Colonic mucosa (tissue), 4 donors: Measurements from ENCODE around the gene PKDCC. TPM values are rescaled to one million over a fixed set of nuclear protein-coding genes. Genes with fewer than 3 reads are reported as not detected.

Source experiments
- DNase-seq: peaks from one replicate; pipeline ENCODE4 v3.0.0-alpha.2; 2020
- H3K27ac ChIP-seq: fragments of 200-600 bp; one replicate; pipeline ENCODE4 v1.8.0; 2021
- H3K27me3 ChIP-seq: fragments of 200-600 bp; one replicate; pipeline ENCODE4 v1.8.0; 2021
- H3K36me3 ChIP-seq: fragments of 200-600 bp; one replicate; pipeline ENCODE4 v1.8.0; 2021
- H3K4me1 ChIP-seq: fragments of 200-600 bp; one replicate; pipeline ENCODE4 v1.8.0; 2021; ENCODE audit warnings: mild to moderate bottlenecking
- H3K4me3 ChIP-seq: fragments of 200-600 bp; one replicate; pipeline ENCODE4 v1.8.0; 2021
- H3K9ac ChIP-seq, 2 donors: one replicate each; pipeline ENCODE4 v1.7.0; 2013; ENCODE audit warnings: control low read depth in 2 of 2, low read depth in 2 of 2, low read length in 2 of 2
- H3K9me3 ChIP-seq: fragments of 200-600 bp; one replicate; pipeline ENCODE4 v1.8.0; 2021
- CTCF ChIP-seq: fragments of 200-600 bp; IDR thresholded peaks from one replicate; pipeline ENCODE4 v1.8.0; 2022; ENCODE audit warnings: antibody characterized with exemption, mild to moderate bottlenecking
- intact Hi-C: fragments of 100-400 bp; cut with DNase I; formaldehyde crosslinking; loops from one replicate; pipeline ENCODE4 v1.14.1; 2022
- total RNA-seq, 2 donors: library from RNA; stranded (reverse); fragmentation: NEBNext Ultra II Directional in 1 of 2; extraction: Animal tissue kit (Norgen Biotek cat#: 25700) in 1 of 2; gene quantifications; one replicate each; pipeline ENCODE4 v1.2.1, GENCODE V29; 2021
- donor health status: healthy.
- donor health status: DM: no; HTN: no; CAD: no.
- donor health status: DM: no; HTN: no; CAD: no.

The PKDCC gene
- 100 to 1,000 TPM in 1 of 2 donors, 10 to 100 TPM in 1; 61.3 to 125 TPM for total RNA-seq

- peak within 1 kb of the TSS; percentile 83 for H3K27ac ChIP-seq
- intact Hi-C loops = loop anchor here (10.0 kb wide), 1 partner anchor 83 kb away; no protein-coding TSS in a partner anchor
- H3K9me3 ChIP-seq = no peaks in the 10 kb centered on the region
- TF ChIP-seq CTCF = no peak
- no peaks in the 10 kb centered on the region for H3K4me1 ChIP-seq
- DNase-seq = peak; percentile 83
- no peaks in the 10 kb centered on the region for H3K27me3 ChIP-seq
- H3K4me3 ChIP-seq = peak within 1 kb of the TSS; percentile 49
- H3K9ac ChIP-seq = peak within 1 kb of the TSS; percentile 90 to 94
- H3K36me3 ChIP-seq = no peaks in the 10 kb centered on the region
Measured at GRCh38 chr2:42047488-42048298, at the start of gene PKDCC. TSS of gene PKDCC (plus strand) at chr2:42048021. CDS start at chr2:42048200, 179 bp downstream.

GRCh38 chr2:41998186-41999127, 49.4 kb upstream of the PKDCC start:
- no peaks in the 10 kb centered on the region for H3K4me1 ChIP-seq
- H3K9me3 ChIP-seq = no peaks in the 10 kb centered on the region
- intact Hi-C loops = no loop called here
- H3K4me3 ChIP-seq = no peak overlapping the region
- no peaks in the 10 kb centered on the region for H3K27me3 ChIP-seq
- no peak overlapping the region for H3K9ac ChIP-seq
- no peak for DNase-seq
- no peak for TF ChIP-seq CTCF
- no peak overlapping the region for H3K27ac ChIP-seq
- H3K36me3 ChIP-seq = no peaks in the 10 kb centered on the region

- Histone ChIP-seq H3K4me3 (no peak overlapping the region), H3K36me3 (no peaks in the 10 kb centered on the region), H3K27ac (no peak overlapping the region), H3K4me1 (no peaks in the 10 kb centered on the region), H3K9ac (no peak overlapping the region), H3K9me3 (no peaks in the 10 kb centered on the region), H3K27me3 (no peaks in the 10 kb centered on the region)
- intact Hi-C loops = no loop called here
- no peak for DNase-seq
- TF ChIP-seq CTCF = no peak
Measured at GRCh38 chr2:41999128-41999480, 48.7 kb upstream of the PKDCC start.

- Histone ChIP-seq H3K36me3 (no peaks in the 10 kb centered on the region), H3K27ac (no peak overlapping the region), H3K9me3 (no peaks in the 10 kb centered on the region), H3K4me3 (no peak overlapping the region), H3K27me3 (no peaks in the 10 kb centered on the region), H3K9ac (no peak overlapping the region), H3K4me1 (no peaks in the 10 kb centered on the region)
- no peak for DNase-seq
- intact Hi-C loops = no loop called here
- TF ChIP-seq CTCF = no peak
Measured at GRCh38 chr2:41999592-42000281, 48.1 kb upstream of the PKDCC start.

- H3K9ac ChIP-seq = no peak overlapping the region
- no peaks in the 10 kb centered on the region for H3K4me1 ChIP-seq
- no peaks in the 10 kb centered on the region for H3K9me3 ChIP-seq
- intact Hi-C loops = no loop called here
- no peak overlapping the region for H3K27ac ChIP-seq
- no peaks in the 10 kb centered on the region for H3K36me3 ChIP-seq
- no peak overlapping the region for H3K4me3 ChIP-seq
- no peak for DNase-seq
- no peak for TF ChIP-seq CTCF
- no peaks in the 10 kb centered on the region for H3K27me3 ChIP-seq
Measured at GRCh38 chr2:42001711-42002201, 46.1 kb upstream of the PKDCC start.
